Spleen (tissue), 11 donors: ENCODE results near the gene CLDN6. TPM values are rescaled to one million over a fixed set of nuclear protein-coding genes. Genes with fewer than 3 reads are reported as not detected.

Source experiments
- DNase-seq: peaks from one replicate; pipeline ENCODE4 v3.0.0-alpha.2; 2020
- H3K27ac ChIP-seq, 8 donors: fragments of 200-600 bp; sonication (generic) in 7 of 8; 1 replicate in 4 of 8; 2 replicates in 4 of 8; pipeline versions ENCODE4 v1.5.0 to v1.8.0; 2016 to 2021; ENCODE audit warnings: inconsistent platforms in 4 of 8, mild to moderate bottlenecking in 4 of 8, moderate library complexity in 1 of 8
- H3K27me3 ChIP-seq, 7 donors: fragments of 200-600 bp; sonication (generic) in 6 of 7; replicated peaks in 1 of 7; 1 replicate in 4 of 7; 2 replicates in 3 of 7; pipeline versions ENCODE4 v1.5.0 to v1.8.0; 2016 to 2021; ENCODE audit warnings: inconsistent platforms in 3 of 7, mild to moderate bottlenecking in 1 of 7
- H3K36me3 ChIP-seq, 6 donors: fragments of 200-600 bp; sonication (generic) in 5 of 6; 1 replicate in 4 of 6; 2 replicates in 2 of 6; pipeline versions ENCODE4 v1.5.0 to v1.8.0; 2016 to 2021; ENCODE audit warnings: inconsistent platforms in 2 of 6
- H3K4me1 ChIP-seq, 6 donors: fragments of 200-600 bp; sonication (generic) in 5 of 6; 1 replicate in 3 of 6; 2 replicates in 3 of 6; pipeline versions ENCODE4 v1.5.0 to v1.8.0; 2016 to 2021; ENCODE audit warnings: inconsistent platforms in 3 of 6
- H3K4me3 ChIP-seq, 8 donors: fragments of 200-600 bp; sonication (generic) in 7 of 8; 1 replicate in 4 of 8; 2 replicates in 4 of 8; pipeline versions ENCODE4 v1.5.0 to v1.8.0; 2016 to 2021; ENCODE audit warnings: inconsistent platforms in 4 of 8, mild to moderate bottlenecking in 4 of 8, moderate library complexity in 2 of 8
- H3K9me3 ChIP-seq, 8 donors: fragments of 200-600 bp; sonication (generic) in 7 of 8; 1 replicate in 4 of 8; 2 replicates in 4 of 8; pipeline versions ENCODE4 v1.5.0 to v1.8.0; 2016 to 2021; ENCODE audit warnings: inconsistent platforms in 4 of 8
- CTCF ChIP-seq, 11 experiments: fragments of 200-600 bp in 7 of 11; fragments of 450-650 bp in 4 of 11; sonication (generic) in 4 of 11; IDR thresholded peaks in 8 of 11; conservative IDR thresholded peaks in 3 of 11; 1 replicate in 7 of 11; 2 replicates in 4 of 11; pipeline versions ENCODE4 v1.4.0 to v1.8.0; 2016 to 2021; ENCODE audit warnings: antibody characterized with exemption in 11 of 11, inconsistent platforms in 4 of 11, mild to moderate bottlenecking in 1 of 11
- POLR2A ChIP-seq, 3 donors: fragments of 450-650 bp; IDR thresholded peaks; one replicate each; pipeline ENCODE4 v1.5.1; 2017; ENCODE audit warnings: antibody characterized with exemption in 3 of 3, mild to moderate bottlenecking in 1 of 3
- POLR2AphosphoS5 ChIP-seq, 3 donors: sonication (generic); formaldehyde crosslinking; IDR thresholded peaks; one replicate each; pipeline ENCODE4 v1.5.1; 2017; ENCODE audit warnings: antibody characterized with exemption in 3 of 3
- WGBS, 5 donors: extraction: QIAGEN DNeasy Blood & Tissue Kit in 3 of 5; methylation state at CpG; one replicate each; pipeline versions ENCODE4 v1.1.5 to v1.1.7; 2013 to 2018; 5-methylcytosine and 5-hydroxymethylcytosine counted together
- intact Hi-C: fragments of 100-400 bp; cut with DNase I; formaldehyde crosslinking; loops from one replicate; pipeline ENCODE4 v1.15.0; 2023; ENCODE audit warnings: low total_unique reads
- polyA plus RNA-seq, 3 donors: library from polyadenylated mRNA; stranded (reverse); fragments of 200-250 nt; gene quantifications; one replicate each; pipeline ENCODE4 v1.2.1, GENCODE V29; 2013
- total RNA-seq, 7 donors: library from RNA; depleted of rRNA in 3 of 7; stranded (reverse); fragments of >200 nt in 3 of 7; fragmentation: NEBNext Ultra II Directional in 4 of 7; extraction: Animal tissue kit (Norgen Biotek cat#: 25700) in 4 of 7; gene quantifications; one replicate each; pipeline versions ENCODE4 v1.1.0 to v1.2.1, GENCODE V29; 2016 to 2021
- donor health status: healthy with polysubstance abuse.
- donor health status: DM: no; HTN: no; CAD: no; lungs with moderate emphysema.
- donor health status: DM: no; HTN: no; CAD: no.
- donor health status: Bipolar disorder and iron deficiency.
- donor health status: healthy.
- donor health status: DM: no; HTN: no; CAD: no.
- donor health status: DM: yes; HTN: yes; CAD: no.

Gene CLDN6
- total and polyA plus RNA-seq, 10 donors: not detected

DNA sequence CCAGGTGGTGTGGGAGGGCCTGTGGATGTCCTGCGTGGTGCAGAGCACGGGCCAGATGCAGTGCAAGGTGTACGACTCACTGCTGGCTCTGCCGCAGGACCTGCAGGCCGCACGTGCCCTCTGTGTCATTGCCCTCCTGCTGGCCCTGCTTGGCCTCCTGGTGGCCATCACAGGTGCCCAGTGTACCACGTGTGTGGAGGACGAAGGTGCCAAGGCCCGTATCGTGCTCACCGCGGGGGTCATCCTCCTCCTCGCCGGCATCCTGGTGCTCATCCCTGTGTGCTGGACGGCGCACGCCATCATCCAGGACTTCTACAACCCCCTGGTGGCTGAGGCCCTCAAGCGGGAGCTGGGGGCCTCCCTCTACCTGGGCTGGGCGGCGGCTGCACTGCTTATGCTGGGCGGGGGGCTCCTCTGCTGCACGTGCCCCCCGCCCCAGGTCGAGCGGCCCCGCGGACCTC is 4.5 kb downstream of the CLDN6 start:
- no peak for TF ChIP-seq POLR2A (IDR thresholded peaks at IDR 0.05)
- no peak for TF ChIP-seq CTCF (IDR thresholded peaks at IDR 0.05 in 8 of 11, conservative IDR thresholded peaks at IDR 0.05 in 3 of 11)
- TF ChIP-seq POLR2AphosphoS5 (IDR thresholded peaks at IDR 0.05): no peak
- H3K27me3 ChIP-seq: peaks cover 0 to 92% (median 38%) of the 10 kb centered on the region in 7 donors
- no peak overlapping the region for H3K27ac ChIP-seq
- DNase-seq: no peak
- no peaks in the 10 kb centered on the region for H3K36me3 ChIP-seq
- no peak overlapping the region for H3K4me3 ChIP-seq
- H3K9me3 ChIP-seq: no peaks in the 10 kb centered on the region
- intact Hi-C loops: no loop called here
- H3K4me1 ChIP-seq: peaks cover 3 to 41% (median 17%) of the 10 kb centered on the region in 6 donors
- 70 to 81% (median 73%) methylated on average over 15 to 27 of the region's 27 CpGs; no CpG with 5 or more reads in 1 of the 5 donors for WGBS, 5 donors

- DNase-seq: no peak
- Histone ChIP-seq H3K9me3 (no peaks in the 10 kb centered on the region), H3K4me3 (no peak within 1 kb of the TSS), H3K27ac (no peak within 1 kb of the TSS), H3K36me3 (no peaks in the 10 kb centered on the region), H3K4me1 (peaks cover 8 to 41% (median 17%) of the 10 kb centered on the region in 6 donors), H3K27me3 (peaks cover 0 to 92% (median 36%) of the 10 kb centered on the region in 7 donors)
- WGBS, 5 donors: 51 to 67% (median 56%) methylated on average over 21 to 27 of the region's 27 CpGs
- TF ChIP-seq POLR2A (IDR thresholded peaks at IDR 0.05) (no peak), POLR2AphosphoS5 (IDR thresholded peaks at IDR 0.05) (no peak)
- intact Hi-C loops: no loop called here
Measured at GRCh38 chr16:3012828-3013420, 5.1 kb downstream of the CLDN6 start, which contains the start of gene CLDN9. Gene CLDN9 (plus strand): TSS chr16:3012923. CDS start chr16:3013363, 440 bp downstream.

DNA sequence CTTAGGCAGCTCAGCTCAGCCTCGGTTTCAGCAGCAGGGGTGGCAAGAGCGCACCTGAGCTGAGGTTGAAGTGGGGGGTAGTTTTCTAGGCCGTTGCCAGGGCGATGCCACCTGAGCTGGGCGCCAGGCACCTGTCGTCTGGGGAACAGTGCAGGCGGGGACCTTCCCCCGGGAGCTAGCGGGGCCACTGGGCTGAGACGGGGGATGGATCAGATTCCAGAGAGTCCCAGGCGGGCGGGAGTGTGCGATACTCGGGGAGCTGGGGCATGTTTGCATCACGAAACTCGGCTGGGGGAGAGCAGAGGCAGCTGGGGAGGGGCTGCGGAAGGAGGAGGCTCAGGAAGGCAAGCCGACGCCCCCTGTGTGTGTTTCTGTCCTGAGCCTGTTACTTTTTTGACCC is 5.7 kb downstream of the CLDN6 start:
- Histone ChIP-seq H3K27me3 (peaks cover 0 to 91% (median 29%) of the 10 kb centered on the region in 7 donors), H3K9me3 (no peaks in the 10 kb centered on the region), H3K4me1 (peaks cover 11 to 41% (median 20%) of the 10 kb centered on the region in 6 donors), H3K4me3 (no peak overlapping the region), H3K36me3 (no peaks in the 10 kb centered on the region), H3K27ac (no peak overlapping the region)
- WGBS, 5 donors: 36 to 56% (median 42%) methylated on average over 13 to 19 of the region's 19 CpGs
- intact Hi-C loops: no loop called here
- TF ChIP-seq CTCF (IDR thresholded peaks at IDR 0.05 in 8 of 11, conservative IDR thresholded peaks at IDR 0.05 in 3 of 11) (no peak), POLR2A (IDR thresholded peaks at IDR 0.05) (no peak), POLR2AphosphoS5 (IDR thresholded peaks at IDR 0.05) (no peak)
- DNase-seq: no peak

- H3K27ac ChIP-seq: no peak overlapping the region
- no peak for DNase-seq
- H3K36me3 ChIP-seq: no peaks in the 10 kb centered on the region
- H3K9me3 ChIP-seq: no peaks in the 10 kb centered on the region
- H3K4me1 ChIP-seq: peaks cover 11 to 58% (median 32%) of the 10 kb centered on the region in 6 donors
- 89 to 96% (median 93%) methylated on average over 8 of the region's 8 CpGs for WGBS, 5 donors
- TF ChIP-seq POLR2AphosphoS5 (IDR thresholded peaks at IDR 0.05): no peak
- no peak for TF ChIP-seq CTCF (IDR thresholded peaks at IDR 0.05 in 8 of 11, conservative IDR thresholded peaks at IDR 0.05 in 3 of 11)
- TF ChIP-seq POLR2A (IDR thresholded peaks at IDR 0.05): no peak
- intact Hi-C loops: no loop called here
- H3K4me3 ChIP-seq: no peak overlapping the region
- peaks cover 0 to 90% (median 28%) of the 10 kb centered on the region in 7 donors for H3K27me3 ChIP-seq
Measured at GRCh38 chr16:3010510-3010909, 7.5 kb downstream of the CLDN6 start.
